ENCODE measurements around the gene FLT3LG. TPM values are rescaled to one million over a fixed set of nuclear protein-coding genes. Genes with fewer than 3 reads are reported as not detected.

Gene FLT3LG
- total RNA-seq, 1 experiment from 2014 or later: 1.5 TPM

- H3K27me3 Mint-ChIP-seq (ENCODE audit: insufficient read depth, unreplicated experiment): peaks cover 66% of the 10 kb centered on the region
- ChIA-PET CTCF (interaction anchor here (0.7 to 2.3 kb wide), 4 partner anchors 49 to 215 kb away, joined by 4 to 30 read pairs (median 6); no protein-coding TSS in a partner anchor), POLR2A (interaction anchor here (0.6 to 1.9 kb wide), 2 partner anchors 7 to 11 kb away, joined by 3 to 6 read pairs; partner anchors contain the start of gene PIH1D1)
- H3K36me3 Mint-ChIP-seq (ENCODE audit: insufficient read depth, unreplicated experiment): no peaks in the 10 kb centered on the region
- intact Hi-C loops (cut with micrococcal nuclease): no loop called here
- H3K4me1 Mint-ChIP-seq (ENCODE audit: insufficient read depth, unreplicated experiment): peaks cover 28% of the 10 kb centered on the region
- H3K4me3 Mint-ChIP-seq (ENCODE audit: unreplicated experiment): peak within 1 kb of the TSS; percentile 75
- no peak within 1 kb of the TSS for H3K27ac Mint-ChIP-seq (ENCODE audit: low read depth, unreplicated experiment)
- TF ChIP-seq CTCF (IDR thresholded peaks at IDR 0.05; ENCODE audit: unreplicated experiment): no peak
- no peak for DNase-seq (ENCODE audit: unreplicated experiment)
- no TSS peak for BruUV-seq (replicated peaks)
- no peaks in the 10 kb centered on the region for H3K9me3 Mint-ChIP-seq (ENCODE audit: unreplicated experiment)
Measured at GRCh38 chr19:49441210-49441959, 32.6 kb upstream of the FLT3LG start, which contains the start of gene SLC17A7. Gene SLC17A7, minus strand, starts transcription at chr19:49441527. Its CDS starts 148 bp downstream, at chr19:49441379.

- Mint-ChIP-seq H3K36me3 (ENCODE audit: insufficient read depth, unreplicated experiment) (peaks cover 5% of the 10 kb centered on the region), H3K27me3 (ENCODE audit: insufficient read depth, unreplicated experiment) (peaks cover 60% of the 10 kb centered on the region), H3K9me3 (ENCODE audit: unreplicated experiment) (no peaks in the 10 kb centered on the region), H3K4me1 (ENCODE audit: insufficient read depth, unreplicated experiment) (peaks cover 28% of the 10 kb centered on the region), H3K4me3 (ENCODE audit: unreplicated experiment) (peak overlapping the region; percentile 75), H3K27ac (ENCODE audit: low read depth, unreplicated experiment) (no peak overlapping the region)
- ChIA-PET CTCF (interaction anchor here (0.6 to 2.3 kb wide), 4 partner anchors 8 to 216 kb away, joined by 3 to 30 read pairs (median 6); no protein-coding TSS in a partner anchor), POLR2A (interaction anchor here (0.6 to 1.9 kb wide), 2 partner anchors 8 to 10 kb away, joined by 3 to 6 read pairs; partner anchors contain the start of gene PIH1D1)
- DNase-seq (ENCODE audit: unreplicated experiment): no peak
- no TSS peak for BruUV-seq (replicated peaks)
- no peak for TF ChIP-seq CTCF (IDR thresholded peaks at IDR 0.05; ENCODE audit: unreplicated experiment)
- intact Hi-C loops (cut with micrococcal nuclease): no loop called here
Measured at GRCh38 chr19:49441960-49442350, 32.1 kb upstream of the FLT3LG start.

- ChIA-PET POLR2A (interaction anchor here (0.6 to 1.9 kb wide), 3 partner anchors 8 to 13 kb away, joined by 3 to 6 read pairs (median 3); partner anchors contain the start of gene PIH1D1), CTCF (interaction anchor here (0.5 to 2.3 kb wide), 10 partner anchors 8 to 266 kb away, joined by 3 to 30 read pairs (median 3); no protein-coding TSS in a partner anchor)
- TF ChIP-seq CTCF (IDR thresholded peaks at IDR 0.05; ENCODE audit: unreplicated experiment): no peak
- Mint-ChIP-seq H3K4me3 (ENCODE audit: unreplicated experiment) (peak overlapping the region; percentile 75), H3K4me1 (ENCODE audit: insufficient read depth, unreplicated experiment) (peaks cover 28% of the 10 kb centered on the region), H3K27me3 (ENCODE audit: insufficient read depth, unreplicated experiment) (peaks cover 56% of the 10 kb centered on the region), H3K9me3 (ENCODE audit: unreplicated experiment) (no peaks in the 10 kb centered on the region), H3K27ac (ENCODE audit: low read depth, unreplicated experiment) (no peak overlapping the region), H3K36me3 (ENCODE audit: insufficient read depth, unreplicated experiment) (peaks cover 9% of the 10 kb centered on the region)
- peak; percentile 27 for DNase-seq (ENCODE audit: unreplicated experiment)
- intact Hi-C loops (cut with micrococcal nuclease): no loop called here
- BruUV-seq (replicated peaks): no TSS peak
Measured at GRCh38 chr19:49442354-49442753, 31.7 kb upstream of the FLT3LG start.

GRCh38 chr19:49442771-49443365 is 31.1 kb upstream of the FLT3LG start:
- peaks cover 28% of the 10 kb centered on the region for H3K4me1 Mint-ChIP-seq (ENCODE audit: insufficient read depth, unreplicated experiment)
- peak; percentile 93 for DNase-seq (ENCODE audit: unreplicated experiment)
- ChIA-PET POLR2A (interaction anchor here (1.0 to 1.9 kb wide), 2 partner anchors 9 to 13 kb away, joined by 3 to 6 read pairs; partner anchors contain the start of gene PIH1D1), CTCF (interaction anchor here (0.5 to 2.3 kb wide), 12 partner anchors 16 to 266 kb away, joined by 3 to 30 read pairs (median 3); no protein-coding TSS in a partner anchor)
- no peak overlapping the region for H3K27ac Mint-ChIP-seq (ENCODE audit: low read depth, unreplicated experiment)
- no TSS peak for BruUV-seq (replicated peaks)
- H3K27me3 Mint-ChIP-seq (ENCODE audit: insufficient read depth, unreplicated experiment): peaks cover 51% of the 10 kb centered on the region
- no peaks in the 10 kb centered on the region for H3K9me3 Mint-ChIP-seq (ENCODE audit: unreplicated experiment)
- H3K4me3 Mint-ChIP-seq (ENCODE audit: unreplicated experiment): peak overlapping the region; percentile 75
- TF ChIP-seq CTCF (IDR thresholded peaks at IDR 0.05; ENCODE audit: unreplicated experiment): no peak
- peaks cover 10% of the 10 kb centered on the region for H3K36me3 Mint-ChIP-seq (ENCODE audit: insufficient read depth, unreplicated experiment)
- intact Hi-C loops (cut with micrococcal nuclease): loop anchor here (1.0 kb wide), 4 partner anchors 51 to 217 kb away; partner anchors contain the start of gene DKKL1
